Glutamatergic neuron (in vitro differentiated cells): ENCODE data around the gene BUD31. TPM values are rescaled to one million over a fixed set of nuclear protein-coding genes. Genes with fewer than 3 reads are reported as not detected.

Source experiments
- DNase-seq: peaks from one replicate; pipeline ENCODE4 v3.0.0; 2022
- H3K27ac Mint-ChIP-seq: one replicate; pipeline ENCODE4 v1.8.0; 2020; ENCODE audit warnings: mild to moderate bottlenecking, mixed read lengths, inconsistent platforms; ENCODE audit not compliant: unreplicated experiment
- H3K27me3 Mint-ChIP-seq: one replicate; pipeline ENCODE4 v1.8.0; 2020; ENCODE audit warnings: mild to moderate bottlenecking, moderate library complexity, mixed read lengths, inconsistent platforms; ENCODE audit not compliant: unreplicated experiment
- H3K36me3 Mint-ChIP-seq: one replicate; pipeline ENCODE4 v1.8.0; 2020; ENCODE audit warnings: mild to moderate bottlenecking, mixed read lengths, inconsistent platforms; ENCODE audit not compliant: unreplicated experiment
- H3K4me1 Mint-ChIP-seq: one replicate; pipeline ENCODE4 v1.8.0; 2020; ENCODE audit warnings: mild to moderate bottlenecking, low read depth, mixed read lengths, inconsistent platforms; ENCODE audit not compliant: unreplicated experiment
- H3K4me3 Mint-ChIP-seq: one replicate; pipeline ENCODE4 v1.8.0; 2020; ENCODE audit warnings: mild to moderate bottlenecking, mixed read lengths, inconsistent platforms; ENCODE audit not compliant: unreplicated experiment
- H3K9me3 Mint-ChIP-seq: one replicate; pipeline ENCODE4 v1.8.0; 2020; ENCODE audit warnings: mild to moderate bottlenecking, moderate library complexity, mixed read lengths, inconsistent platforms; ENCODE audit not compliant: unreplicated experiment
- total RNA-seq: library from RNA; stranded (reverse); fragmentation: NEBNext Ultra II Directional; extraction: Animal tissue kit (Norgen Biotek cat#: 25700); gene quantifications from one replicate; pipeline ENCODE4 v1.2.1, GENCODE V29; 2021; ENCODE audit not compliant: unreplicated experiment
- TF ChIP-seq, protein P1 (sequence below): fragments of 200-600 bp; sonication (generic); IDR thresholded peaks from one replicate; pipeline ENCODE4 v1.5.0; 2021; ENCODE audit not compliant: partially characterized antibody, unreplicated experiment

Gene BUD31
- total RNA-seq, 1 donor from 2014 or later, result 73.9 TPM

DNA sequence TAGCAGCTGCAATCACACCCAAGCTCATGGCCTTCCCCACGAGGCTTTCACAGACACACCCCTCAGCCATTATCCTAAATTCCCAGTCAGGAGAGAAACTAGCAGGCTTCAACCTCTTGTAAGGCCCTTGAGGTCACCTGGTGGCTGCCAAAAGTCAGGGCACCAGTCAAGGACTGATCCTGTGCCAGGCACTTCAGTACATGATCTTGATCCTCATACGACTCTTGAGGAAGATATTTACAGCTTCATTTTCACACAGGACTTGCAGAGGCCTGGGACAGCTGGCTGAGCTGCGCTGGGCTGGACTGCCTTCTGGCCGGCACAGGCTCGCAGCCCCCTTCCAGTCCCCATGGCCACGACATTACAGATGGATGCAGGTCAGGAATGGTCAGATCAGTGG is 9.2 kb upstream of the BUD31 start:
- no peak for DNase-seq
- H3K27me3 Mint-ChIP-seq, result peaks cover 3% of the 10 kb centered on the region
- no peak overlapping the region for H3K27ac Mint-ChIP-seq

GRCh38 chr7:99402854-99403253 is 5.9 kb upstream of the BUD31 start:
- peaks cover 6% of the 10 kb centered on the region for H3K9me3 Mint-ChIP-seq
- H3K4me3 Mint-ChIP-seq, result peak overlapping the region; percentile 59
- TF ChIP-seq, protein P1, sequence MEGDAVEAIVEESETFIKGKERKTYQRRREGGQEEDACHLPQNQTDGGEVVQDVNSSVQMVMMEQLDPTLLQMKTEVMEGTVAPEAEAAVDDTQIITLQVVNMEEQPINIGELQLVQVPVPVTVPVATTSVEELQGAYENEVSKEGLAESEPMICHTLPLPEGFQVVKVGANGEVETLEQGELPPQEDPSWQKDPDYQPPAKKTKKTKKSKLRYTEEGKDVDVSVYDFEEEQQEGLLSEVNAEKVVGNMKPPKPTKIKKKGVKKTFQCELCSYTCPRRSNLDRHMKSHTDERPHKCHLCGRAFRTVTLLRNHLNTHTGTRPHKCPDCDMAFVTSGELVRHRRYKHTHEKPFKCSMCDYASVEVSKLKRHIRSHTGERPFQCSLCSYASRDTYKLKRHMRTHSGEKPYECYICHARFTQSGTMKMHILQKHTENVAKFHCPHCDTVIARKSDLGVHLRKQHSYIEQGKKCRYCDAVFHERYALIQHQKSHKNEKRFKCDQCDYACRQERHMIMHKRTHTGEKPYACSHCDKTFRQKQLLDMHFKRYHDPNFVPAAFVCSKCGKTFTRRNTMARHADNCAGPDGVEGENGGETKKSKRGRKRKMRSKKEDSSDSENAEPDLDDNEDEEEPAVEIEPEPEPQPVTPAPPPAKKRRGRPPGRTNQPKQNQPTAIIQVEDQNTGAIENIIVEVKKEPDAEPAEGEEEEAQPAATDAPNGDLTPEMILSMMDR, result no peak
- no peak overlapping the region for H3K27ac Mint-ChIP-seq
- H3K36me3 Mint-ChIP-seq, result peaks cover 6% of the 10 kb centered on the region
- DNase-seq, result no peak
- H3K4me1 Mint-ChIP-seq, result peaks cover 18% of the 10 kb centered on the region
- peaks cover 5% of the 10 kb centered on the region for H3K27me3 Mint-ChIP-seq

More for the DNA sequence above, 9.2 kb upstream of the BUD31 start:
- TF ChIP-seq, protein P1, result no peak
- H3K4me3 Mint-ChIP-seq, result no peak overlapping the region
- H3K4me1 Mint-ChIP-seq, result peaks cover 7% of the 10 kb centered on the region
- H3K9me3 Mint-ChIP-seq, result peaks cover 4% of the 10 kb centered on the region
- peaks cover 6% of the 10 kb centered on the region for H3K36me3 Mint-ChIP-seq

GRCh38 chr7:99403764-99404163 is 5.0 kb upstream of the BUD31 start:
- Mint-ChIP-seq H3K4me1 (peaks cover 18% of the 10 kb centered on the region), H3K36me3 (peaks cover 6% of the 10 kb centered on the region)

GRCh38 chr7:99404235-99404976 is 4.4 kb upstream of the BUD31 start:
- Mint-ChIP-seq H3K27me3 (peaks cover 8% of the 10 kb centered on the region), H3K4me3 (peak overlapping the region; percentile 41), H3K9me3 (peaks cover 6% of the 10 kb centered on the region), H3K4me1 (peaks cover 18% of the 10 kb centered on the region), H3K36me3 (peaks cover 11% of the 10 kb centered on the region), H3K27ac (peak overlapping the region; percentile 93)
- TF ChIP-seq, protein P1, result no peak
- DNase-seq, result no peak

More at GRCh38 chr7:99403764-99404163, 5.0 kb upstream of the BUD31 start:
- H3K4me3 Mint-ChIP-seq, result no peak overlapping the region
- peaks cover 5% of the 10 kb centered on the region for H3K27me3 Mint-ChIP-seq
- no peak for DNase-seq
- peak overlapping the region; percentile 93 for H3K27ac Mint-ChIP-seq
- H3K9me3 Mint-ChIP-seq, result peaks cover 4% of the 10 kb centered on the region
- TF ChIP-seq, protein P1, result no peak

GRCh38 chr7:99404977-99405320 is 3.8 kb upstream of the BUD31 start:
- TF ChIP-seq, protein P1, result no peak
- Mint-ChIP-seq H3K27me3 (peaks cover 9% of the 10 kb centered on the region), H3K4me3 (no peak overlapping the region), H3K27ac (peak overlapping the region; percentile 93), H3K4me1 (peaks cover 21% of the 10 kb centered on the region), H3K36me3 (peaks cover 12% of the 10 kb centered on the region), H3K9me3 (peaks cover 6% of the 10 kb centered on the region)
- DNase-seq, result no peak
